SHP77 (cell line): Measurements from ENCODE around the gene CCDC74A.
"Not testable (repeated sequence)": the region's sequence is repeated elsewhere in the genome, so short reads cannot be mapped to it uniquely, and the experiment has no call there.

Experiments
- DNase-seq, 2 experiments: peaks; one replicate each; lab custom pipeline; 2025; lab: John Stamatoyannopoulos, UW

The CCDC74A gene

GRCh38 chr2:131503587-131503986, 24.1 kb upstream of the CCDC74A start:
- not testable (repeated sequence) for DNase-seq

- DNase-seq, result not testable (repeated sequence)
Measured at GRCh38 chr2:131504082-131504750, 23.5 kb upstream of the CCDC74A start.

GRCh38 chr2:131509615-131510014, 18.1 kb upstream of the CCDC74A start:
- DNase-seq, result no peak

GRCh38 chr2:131511291-131511968, 16.3 kb upstream of the CCDC74A start:
- not testable (repeated sequence) for DNase-seq

GRCh38 chr2:131511969-131512870, 15.5 kb upstream of the CCDC74A start:
- DNase-seq, result not testable (repeated sequence)

- DNase-seq, result not testable (repeated sequence)
Measured at GRCh38 chr2:131514408-131515166, 13.1 kb upstream of the CCDC74A start.

- DNase-seq, result not testable (repeated sequence)
Measured at GRCh38 chr2:131515235-131515634, 12.5 kb upstream of the CCDC74A start.

GRCh38 chr2:131516011-131516410, 11.7 kb upstream of the CCDC74A start:
- DNase-seq, result no peak

- peak in 1 of 2 experiments; percentile 13 for DNase-seq
Measured at GRCh38 chr2:131516621-131517020, 11.1 kb upstream of the CCDC74A start.

GRCh38 chr2:131517106-131517831, 10.4 kb upstream of the CCDC74A start:
- DNase-seq, result no peak

- not testable (repeated sequence) for DNase-seq
Measured at GRCh38 chr2:131517856-131518255, 9.8 kb upstream of the CCDC74A start.

GRCh38 chr2:131518531-131518930, 9.2 kb upstream of the CCDC74A start:
- DNase-seq, result not testable (repeated sequence)

GRCh38 chr2:131519466-131519865, 8.2 kb upstream of the CCDC74A start:
- no peak for DNase-seq

- DNase-seq, result not testable (repeated sequence)
Measured at GRCh38 chr2:131519871-131520470, 7.7 kb upstream of the CCDC74A start.

- no peak for DNase-seq
Measured at GRCh38 chr2:131520526-131520925, 7.2 kb upstream of the CCDC74A start.

GRCh38 chr2:131521524-131521923, 6.2 kb upstream of the CCDC74A start:
- DNase-seq, result not testable (repeated sequence)

- no peak for DNase-seq
Measured at GRCh38 chr2:131521961-131522781, 5.5 kb upstream of the CCDC74A start.

- not testable (repeated sequence) for DNase-seq
Measured at GRCh38 chr2:131525256-131525655, 2.4 kb upstream of the CCDC74A start.

- not testable (repeated sequence) for DNase-seq
Measured at GRCh38 chr2:131528981-131529863, 1.5 kb downstream of the CCDC74A start.
